Bronchial epithelial cell (primary cell): ENCODE results near the gene KCNN3. TPM values are rescaled to one million over a fixed set of nuclear protein-coding genes. Genes with fewer than 3 reads are reported as not detected.

Experiments
- DNase-seq: peaks from one replicate; pipeline ENCODE4 v3.0.0-alpha.2; 2010; ENCODE audit warnings: low read depth
- FAIRE-seq: peaks from 2 replicates; lab custom pipeline; 2011; peaks lifted over from hg19 to GRCh38; lab: Jason Lieb, UNC
- H3K27me3 ChIP-seq: 2 replicates; pipeline ENCODE4 v1.5.1; 2011; ENCODE audit warnings: low read length; ENCODE audit not compliant: control insufficient read depth, insufficient read depth
- H3K36me3 ChIP-seq: 2 replicates; pipeline ENCODE4 v1.5.1; 2011; ENCODE audit warnings: low read length; ENCODE audit not compliant: control insufficient read depth, insufficient read depth
- H3K4me3 ChIP-seq: 2 replicates; pipeline ENCODE4 v1.5.1; 2011; ENCODE audit warnings: mild to moderate bottlenecking, low read depth, low read length, control low read depth
- total RNA-seq: library from RNA; depleted of rRNA; stranded (reverse); fragments of >200 nt; gene quantifications from 2 replicates; pipeline ENCODE4 v1.2.1, GENCODE V29; 2014
- TF ChIP-seq, protein P1 (sequence below): IDR thresholded peaks from 2 replicates; pipeline ENCODE4 v1.5.1; 2011; ENCODE audit warnings: mild to moderate bottlenecking, moderate library complexity, low read length, control low read depth, inconsistent platforms; ENCODE audit not compliant: insufficient read depth, severe bottlenecking

The KCNN3 gene
- total RNA-seq, 1 donor from 2014 or later, result under 0.01 TPM

DNA sequence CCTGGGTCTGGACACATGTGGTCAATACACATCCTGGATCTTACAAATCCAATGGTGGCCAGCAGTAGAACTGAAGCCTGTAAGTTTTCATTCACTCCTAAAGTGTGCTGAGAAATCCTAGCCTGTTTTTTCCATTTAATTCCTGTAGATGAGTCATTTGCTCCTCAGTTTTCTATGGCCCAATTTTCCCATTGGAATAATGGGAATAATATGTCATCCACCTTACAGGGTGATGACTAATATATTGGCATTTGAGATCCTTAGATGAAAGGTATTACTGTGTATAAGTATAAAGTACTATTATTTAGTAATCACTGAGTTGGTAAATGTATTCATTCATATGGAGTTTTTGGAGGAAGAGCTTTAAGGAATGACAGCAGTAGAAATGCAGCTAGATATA is 172.4 kb downstream of the KCNN3 start:
- no peak for FAIRE-seq
- TF ChIP-seq, protein P1, sequence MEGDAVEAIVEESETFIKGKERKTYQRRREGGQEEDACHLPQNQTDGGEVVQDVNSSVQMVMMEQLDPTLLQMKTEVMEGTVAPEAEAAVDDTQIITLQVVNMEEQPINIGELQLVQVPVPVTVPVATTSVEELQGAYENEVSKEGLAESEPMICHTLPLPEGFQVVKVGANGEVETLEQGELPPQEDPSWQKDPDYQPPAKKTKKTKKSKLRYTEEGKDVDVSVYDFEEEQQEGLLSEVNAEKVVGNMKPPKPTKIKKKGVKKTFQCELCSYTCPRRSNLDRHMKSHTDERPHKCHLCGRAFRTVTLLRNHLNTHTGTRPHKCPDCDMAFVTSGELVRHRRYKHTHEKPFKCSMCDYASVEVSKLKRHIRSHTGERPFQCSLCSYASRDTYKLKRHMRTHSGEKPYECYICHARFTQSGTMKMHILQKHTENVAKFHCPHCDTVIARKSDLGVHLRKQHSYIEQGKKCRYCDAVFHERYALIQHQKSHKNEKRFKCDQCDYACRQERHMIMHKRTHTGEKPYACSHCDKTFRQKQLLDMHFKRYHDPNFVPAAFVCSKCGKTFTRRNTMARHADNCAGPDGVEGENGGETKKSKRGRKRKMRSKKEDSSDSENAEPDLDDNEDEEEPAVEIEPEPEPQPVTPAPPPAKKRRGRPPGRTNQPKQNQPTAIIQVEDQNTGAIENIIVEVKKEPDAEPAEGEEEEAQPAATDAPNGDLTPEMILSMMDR, result no peak
- Histone ChIP-seq H3K4me3 (no peak overlapping the region), H3K36me3 (no peaks in the 10 kb centered on the region), H3K27me3 (peaks cover 3% of the 10 kb centered on the region)
- DNase-seq, result peak; percentile 85

DNA sequence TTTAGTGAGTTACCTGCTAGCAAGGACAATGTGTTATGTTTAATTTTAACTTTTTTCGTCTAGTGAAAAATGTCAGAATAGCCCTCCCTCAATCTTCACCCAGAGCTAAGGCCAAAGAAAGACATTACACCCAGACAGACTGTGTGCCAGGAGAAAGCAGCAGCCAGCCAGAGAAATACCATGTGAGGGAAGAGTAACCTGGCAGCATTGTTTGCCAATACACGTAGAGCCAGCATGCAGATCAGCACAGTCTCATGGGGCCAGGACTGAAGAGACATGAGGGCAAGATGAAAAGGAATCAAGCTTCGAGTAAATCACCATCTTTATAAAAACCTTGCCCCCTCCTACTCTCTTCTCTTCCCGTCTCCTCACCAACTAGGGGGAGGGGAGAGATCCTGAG is 173.6 kb downstream of the KCNN3 start:
- FAIRE-seq, result no peak
- TF ChIP-seq, protein P1, result no peak
- peaks cover 3% of the 10 kb centered on the region for H3K27me3 ChIP-seq
- no peak for DNase-seq
- H3K36me3 ChIP-seq, result no peaks in the 10 kb centered on the region
- no peak overlapping the region for H3K4me3 ChIP-seq

DNA sequence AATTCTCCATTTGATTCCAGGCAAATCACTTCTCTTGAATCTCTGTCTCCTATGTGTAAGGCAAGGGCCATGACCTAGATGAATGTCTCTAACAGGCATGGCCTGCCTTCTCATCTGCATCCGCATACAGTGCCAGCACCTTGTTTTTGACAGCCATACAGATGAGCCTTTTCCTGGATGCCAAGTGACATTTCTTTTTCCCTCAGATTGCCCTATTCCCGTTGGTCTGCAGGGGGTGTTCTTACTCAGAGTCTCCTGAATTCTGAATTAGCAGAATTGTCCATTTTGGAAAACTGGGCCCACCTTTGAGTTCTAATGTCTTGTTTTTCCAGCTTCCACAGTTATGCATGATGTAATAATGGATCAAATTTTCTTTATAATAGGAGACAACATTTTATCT is 174.1 kb downstream of the KCNN3 start:
- TF ChIP-seq, protein P1, result no peak
- FAIRE-seq (no peak), DNase-seq (no peak)
- no peak overlapping the region for H3K4me3 ChIP-seq
- peaks cover 3% of the 10 kb centered on the region for H3K27me3 ChIP-seq
- no peaks in the 10 kb centered on the region for H3K36me3 ChIP-seq

DNA sequence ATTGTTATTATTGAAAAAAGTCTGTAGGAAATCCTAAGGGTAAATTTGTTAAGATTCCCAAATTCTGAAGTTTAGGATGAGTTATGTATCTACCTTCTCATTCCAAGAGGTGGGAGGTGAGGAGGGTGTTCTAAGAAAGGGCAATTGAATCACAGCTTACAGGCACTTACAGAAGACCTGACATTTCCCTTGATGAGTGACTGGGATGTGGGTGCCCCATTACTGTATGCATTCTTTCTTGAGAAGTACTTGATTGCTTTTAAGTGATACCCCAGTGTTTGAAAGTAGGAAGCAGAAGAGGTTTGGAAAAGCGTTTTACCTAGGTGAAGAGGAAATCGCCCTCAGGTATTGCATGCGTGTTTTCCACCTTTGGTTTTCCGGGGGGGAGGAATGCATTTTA is 175.1 kb downstream of the KCNN3 start:
- H3K36me3 ChIP-seq, result no peaks in the 10 kb centered on the region
- peaks cover 3% of the 10 kb centered on the region for H3K27me3 ChIP-seq
- FAIRE-seq (no peak), DNase-seq (no peak)
- TF ChIP-seq, protein P1, result no peak
- no peak overlapping the region for H3K4me3 ChIP-seq

DNA sequence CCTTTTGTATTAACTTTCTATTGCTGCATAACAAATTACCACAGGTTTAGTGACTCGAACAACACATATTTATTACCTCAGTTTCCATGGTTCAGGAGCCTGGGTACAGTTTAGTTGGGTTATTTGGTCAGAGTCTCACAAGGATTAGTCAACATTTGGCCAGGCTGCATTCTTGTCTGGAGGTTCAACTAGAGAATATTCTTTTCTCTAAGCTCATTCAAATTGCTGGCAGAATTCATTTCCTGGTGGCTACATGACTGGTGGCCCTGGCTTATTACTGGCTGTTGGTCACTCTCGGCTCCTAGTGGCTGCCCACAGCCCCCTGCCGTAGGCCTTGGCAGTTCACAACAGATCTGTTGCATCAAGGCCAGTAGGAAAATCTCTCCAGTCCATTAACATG is 181.0 kb downstream of the KCNN3 start:
- FAIRE-seq (no peak), DNase-seq (peak; percentile 10)
- Histone ChIP-seq H3K36me3 (no peaks in the 10 kb centered on the region), H3K27me3 (peaks cover 3% of the 10 kb centered on the region), H3K4me3 (no peak overlapping the region)
- TF ChIP-seq, protein P1, result no peak

DNA sequence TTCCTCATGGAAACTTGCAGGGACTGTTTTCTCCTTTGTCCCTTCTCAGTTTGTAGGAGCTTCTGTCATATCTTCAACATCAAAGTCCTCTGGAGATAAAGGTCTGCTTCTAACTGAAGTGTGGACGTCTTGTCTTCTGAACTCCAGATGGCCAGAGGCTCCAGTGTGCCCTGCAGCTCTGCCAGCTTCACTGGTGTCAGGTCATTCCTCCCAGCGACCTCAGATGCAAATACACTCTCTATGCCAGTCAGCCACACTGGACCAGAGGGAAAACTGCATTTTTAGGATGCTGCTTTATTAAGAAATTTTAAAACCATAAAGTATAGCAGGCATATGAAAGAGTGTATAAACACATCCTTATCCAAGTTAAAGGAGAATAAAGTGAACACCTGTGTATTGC is 183.6 kb downstream of the KCNN3 start:
- H3K27me3 ChIP-seq, result peaks cover 2% of the 10 kb centered on the region
- no peak for DNase-seq
- FAIRE-seq, result no peak
- TF ChIP-seq, protein P1, result no peak
- H3K4me3 ChIP-seq, result no peak overlapping the region
- H3K36me3 ChIP-seq, result no peaks in the 10 kb centered on the region
